Epithelial cell of esophagus (primary cell): ENCODE measurements around the gene CNOT2.

Experiments used
- DNase-seq: peaks from one replicate; pipeline ENCODE4 v3.0.0; 2010; ENCODE audit warnings: low read depth
- H3K4me3 ChIP-seq: 2 replicates; pipeline ENCODE4 v1.5.1; 2011; ENCODE audit warnings: mild to moderate bottlenecking, low read length, control low read depth
- TF ChIP-seq, protein P1 (sequence below): IDR thresholded peaks from 2 replicates; pipeline ENCODE4 v1.5.1; 2011; ENCODE audit warnings: low read depth, mild to moderate bottlenecking, low read length, control low read depth, inconsistent platforms; ENCODE audit not compliant: insufficient read depth; ENCODE audit errors: missing control alignments

The CNOT2 gene

DNA sequence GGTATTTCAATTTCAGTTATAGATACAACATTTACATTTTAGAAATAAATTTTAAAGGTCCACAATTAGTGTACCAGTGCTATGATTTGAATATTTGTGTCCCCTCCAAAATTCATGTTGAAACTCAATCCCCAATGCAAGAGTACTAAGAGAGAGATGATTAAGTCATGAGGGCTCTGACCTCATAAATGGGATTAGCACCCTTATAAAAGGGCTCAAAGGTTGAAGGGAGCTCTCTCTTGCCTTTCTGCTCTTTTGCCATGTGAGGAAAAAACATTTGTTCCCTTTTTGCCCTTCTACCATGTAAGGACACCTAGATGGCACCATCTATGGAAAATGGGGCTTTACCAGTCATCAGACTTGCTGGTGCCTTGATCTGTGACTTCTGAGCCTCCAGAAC lies 25.8 kb upstream of the CNOT2 start:
- TF ChIP-seq, protein P1, sequence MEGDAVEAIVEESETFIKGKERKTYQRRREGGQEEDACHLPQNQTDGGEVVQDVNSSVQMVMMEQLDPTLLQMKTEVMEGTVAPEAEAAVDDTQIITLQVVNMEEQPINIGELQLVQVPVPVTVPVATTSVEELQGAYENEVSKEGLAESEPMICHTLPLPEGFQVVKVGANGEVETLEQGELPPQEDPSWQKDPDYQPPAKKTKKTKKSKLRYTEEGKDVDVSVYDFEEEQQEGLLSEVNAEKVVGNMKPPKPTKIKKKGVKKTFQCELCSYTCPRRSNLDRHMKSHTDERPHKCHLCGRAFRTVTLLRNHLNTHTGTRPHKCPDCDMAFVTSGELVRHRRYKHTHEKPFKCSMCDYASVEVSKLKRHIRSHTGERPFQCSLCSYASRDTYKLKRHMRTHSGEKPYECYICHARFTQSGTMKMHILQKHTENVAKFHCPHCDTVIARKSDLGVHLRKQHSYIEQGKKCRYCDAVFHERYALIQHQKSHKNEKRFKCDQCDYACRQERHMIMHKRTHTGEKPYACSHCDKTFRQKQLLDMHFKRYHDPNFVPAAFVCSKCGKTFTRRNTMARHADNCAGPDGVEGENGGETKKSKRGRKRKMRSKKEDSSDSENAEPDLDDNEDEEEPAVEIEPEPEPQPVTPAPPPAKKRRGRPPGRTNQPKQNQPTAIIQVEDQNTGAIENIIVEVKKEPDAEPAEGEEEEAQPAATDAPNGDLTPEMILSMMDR, result no peak
- no peak for DNase-seq
- H3K4me3 ChIP-seq, result no peak overlapping the region

DNA sequence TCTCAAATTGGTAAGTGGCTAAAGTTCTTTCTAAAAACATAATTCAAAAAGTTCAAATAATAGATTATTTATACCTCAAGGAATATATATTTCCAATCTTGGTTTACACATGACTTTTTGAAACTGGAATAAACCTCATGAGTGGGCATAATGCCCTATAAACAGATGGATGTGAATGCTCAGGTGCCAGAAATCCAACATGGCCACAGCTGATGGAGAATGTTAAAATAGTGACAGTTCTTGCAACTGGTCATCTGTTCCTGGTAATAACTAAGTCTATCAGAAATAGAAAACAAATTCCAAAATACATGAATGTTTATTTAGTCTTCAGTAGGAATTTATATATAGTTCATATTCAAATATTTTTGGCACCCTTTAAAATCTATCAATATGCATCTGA lies 21.6 kb upstream of the CNOT2 start:
- H3K4me3 ChIP-seq, result no peak overlapping the region
- no peak for DNase-seq
- TF ChIP-seq, protein P1, result no peak

DNA sequence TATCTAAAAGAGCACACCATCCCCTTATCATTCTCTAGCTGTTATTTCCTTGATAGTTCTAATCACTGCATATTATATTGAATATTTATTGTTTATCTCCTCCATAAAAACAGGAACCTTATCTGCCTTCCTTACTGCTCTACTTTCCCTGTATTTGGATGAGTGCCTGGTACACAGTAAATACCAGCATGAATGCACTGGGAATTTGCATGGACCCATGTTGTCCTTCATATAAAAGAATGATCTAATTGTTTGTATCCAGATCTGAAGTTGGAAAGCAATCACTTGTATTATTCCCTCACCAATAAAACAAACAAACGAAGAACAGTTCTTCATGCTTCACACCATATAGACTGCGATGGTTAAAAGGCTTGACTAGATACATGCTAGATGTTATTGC lies 15.3 kb upstream of the CNOT2 start:
- no peak overlapping the region for H3K4me3 ChIP-seq
- no peak for DNase-seq
- TF ChIP-seq, protein P1, result no peak

DNA sequence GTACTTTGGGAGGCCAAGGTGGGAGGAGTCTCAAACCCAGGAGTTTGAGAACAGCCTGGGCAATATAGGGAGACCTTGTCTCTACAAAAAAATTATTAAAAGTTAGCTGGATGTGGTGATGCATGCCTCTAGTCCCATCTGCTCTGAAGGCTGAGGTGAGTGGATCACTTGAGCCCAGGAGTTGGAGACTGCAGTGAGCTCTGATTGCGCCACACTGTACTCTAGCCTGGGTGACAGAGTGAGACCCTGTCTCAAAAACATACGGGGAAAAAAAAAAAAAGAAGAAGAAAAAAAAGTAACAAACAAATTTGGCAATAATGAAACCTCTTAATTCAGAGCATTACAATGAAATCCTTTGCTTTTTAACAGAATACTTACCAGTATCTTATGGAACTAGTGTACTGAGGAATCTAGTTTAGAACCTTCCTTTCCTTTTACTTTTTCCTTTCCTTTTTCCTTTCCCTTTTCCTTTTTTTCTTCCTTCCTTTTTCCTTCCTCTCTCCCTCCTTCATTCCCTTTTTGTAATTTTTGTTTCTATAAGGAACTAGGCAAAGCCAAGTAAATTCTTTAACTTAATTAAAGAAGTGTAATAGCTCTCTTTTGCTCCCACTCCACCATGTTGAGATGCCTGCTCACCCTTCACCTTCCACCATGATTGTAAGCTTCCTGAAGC lies 12.2 kb upstream of the CNOT2 start:
- DNase-seq, result no peak
- H3K4me3 ChIP-seq, result no peak overlapping the region
- TF ChIP-seq, protein P1, result no peak

DNA sequence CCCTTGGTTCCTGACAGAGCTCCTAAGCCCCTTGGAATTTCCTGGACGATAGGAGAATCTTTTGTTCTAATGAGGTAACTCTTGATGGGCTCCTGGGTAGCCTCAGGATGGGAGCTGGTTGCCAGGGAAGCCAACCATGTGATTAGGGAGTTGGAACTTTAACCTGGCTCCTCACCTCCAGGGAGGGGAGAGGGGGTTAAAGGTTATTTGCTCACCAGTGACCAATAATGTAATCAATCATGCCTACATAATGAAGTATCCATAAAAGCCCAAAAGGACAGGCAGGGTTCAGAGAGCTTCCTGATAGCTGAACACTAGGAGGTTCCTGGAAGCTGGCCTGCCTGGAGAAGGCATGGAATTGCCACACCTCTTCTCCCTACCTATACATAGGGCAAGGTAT lies 6.2 kb upstream of the CNOT2 start:
- no peak overlapping the region for H3K4me3 ChIP-seq
- TF ChIP-seq, protein P1, result no peak
- no peak for DNase-seq

DNA sequence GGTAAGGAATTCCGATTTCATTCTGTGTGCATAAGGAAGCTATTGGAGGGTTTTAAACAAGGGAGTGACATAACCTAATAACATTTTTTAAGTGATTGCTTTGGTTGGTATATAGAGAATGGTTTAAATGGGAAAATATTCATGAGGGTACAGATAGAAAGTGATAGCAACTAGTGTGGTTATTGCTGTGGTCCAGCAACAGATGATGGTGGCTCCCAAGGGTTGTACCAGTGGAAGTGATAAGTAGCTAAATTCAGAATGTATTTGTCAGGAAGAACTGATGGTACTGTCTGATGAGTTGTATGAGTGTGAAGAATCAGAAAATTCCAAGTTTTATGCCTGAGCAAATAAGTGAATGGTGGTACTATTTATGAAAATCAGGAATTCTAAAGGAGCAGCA lies 2.6 kb upstream of the CNOT2 start:
- no peak overlapping the region for H3K4me3 ChIP-seq
- no peak for DNase-seq
- TF ChIP-seq, protein P1, result no peak

DNA sequence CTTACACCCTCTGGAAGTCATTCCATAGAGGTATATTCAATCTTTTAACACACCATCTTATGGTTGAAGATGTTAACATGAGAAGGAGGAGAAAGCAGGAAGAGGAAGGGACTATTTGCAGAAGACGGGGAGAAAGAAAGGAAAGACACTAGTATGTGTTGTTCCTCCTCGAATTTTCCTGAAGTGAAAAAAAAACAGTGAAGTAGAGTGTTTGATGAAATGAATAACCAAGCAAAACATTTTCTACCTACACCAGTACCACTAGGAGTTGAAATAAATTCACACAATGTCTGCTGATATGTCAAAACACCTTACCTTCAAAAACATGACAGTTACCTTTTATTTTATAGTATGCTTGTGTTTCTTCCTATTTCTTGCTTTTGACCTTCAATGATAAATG lies 1.4 kb upstream of the CNOT2 start:
- peak overlapping the region; percentile 71 for H3K4me3 ChIP-seq
- DNase-seq, result no peak
- TF ChIP-seq, protein P1, result no peak
